GM18498 (cell line): ENCODE measurements around the gene HYKK.
"Not testable (repeated sequence)": the region's sequence is repeated elsewhere in the genome, so short reads cannot be mapped to it uniquely, and the experiment has no call there.

Experiments used
- ATAC-seq: cut with Tn5 transposase; IDR thresholded peaks from one replicate; pipeline ENCODE4 v1.9.1; 2021; ENCODE audit warnings: mild to moderate bottlenecking, moderate library complexity; ENCODE audit not compliant: unreplicated experiment

Gene HYKK

GRCh38 chr15:78506971-78507830 is at the start of gene HYKK:
HYKK (plus strand) TSS chr15:78507577; CDS start chr15:78513089, 5,512 bp downstream.
- ATAC-seq, result peak; percentile 86

DNA sequence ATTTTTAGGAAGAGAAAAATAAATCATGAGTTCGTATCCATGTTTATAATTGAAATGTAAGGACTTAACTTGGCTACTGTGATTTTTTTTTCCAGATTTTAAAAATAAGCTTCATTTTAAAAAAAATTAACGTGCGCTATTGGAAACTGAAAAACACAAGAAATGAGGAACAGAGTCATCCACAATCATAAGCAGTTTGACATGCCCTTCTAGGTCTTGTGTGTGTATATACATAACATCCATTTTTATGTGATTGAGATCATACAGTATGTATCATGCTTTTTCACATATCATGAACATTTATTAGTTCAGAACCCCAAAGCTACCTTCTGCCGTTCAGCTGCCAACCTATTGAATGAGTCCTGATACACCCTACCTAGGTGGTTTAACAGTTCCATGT is 46.6 kb upstream of the HYKK start:
- no peak for ATAC-seq

DNA sequence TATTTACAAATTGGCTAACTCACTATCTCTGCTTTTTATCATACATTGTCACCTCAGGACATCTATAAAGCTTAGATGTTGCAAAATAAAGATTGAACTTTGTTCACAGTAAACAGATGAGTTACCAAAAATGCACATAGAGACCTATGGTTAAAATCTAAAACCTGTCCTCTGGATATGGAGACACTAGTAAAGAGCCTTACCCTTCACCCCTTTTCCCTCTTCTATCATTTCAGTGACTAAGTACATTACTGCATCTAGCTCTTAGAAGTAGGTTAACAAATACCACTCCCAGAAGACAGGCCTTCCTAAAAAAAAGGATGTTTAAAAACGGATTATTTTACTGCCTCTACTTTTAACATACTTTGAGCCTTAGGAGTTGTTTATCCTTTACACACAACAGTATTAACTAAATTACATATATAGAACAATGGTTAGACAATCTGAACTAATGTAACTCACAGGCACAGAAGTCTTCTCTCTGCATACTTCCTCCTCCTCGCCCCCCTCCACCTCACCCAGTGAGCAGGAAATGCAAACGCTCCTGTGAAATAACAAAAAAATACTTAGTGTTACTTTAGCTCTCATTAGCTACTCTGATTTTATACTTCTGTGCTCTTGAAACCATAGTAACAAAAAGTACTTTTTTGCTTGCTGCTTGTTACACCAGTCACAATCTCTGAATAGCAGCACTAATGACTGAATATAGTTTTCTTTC is 46.0 kb upstream of the HYKK start:
- no peak for ATAC-seq

- no peak for ATAC-seq
These were observed 38.3 kb upstream of the HYKK start for GRCh38 chr15:78469031-78469430.

DNA sequence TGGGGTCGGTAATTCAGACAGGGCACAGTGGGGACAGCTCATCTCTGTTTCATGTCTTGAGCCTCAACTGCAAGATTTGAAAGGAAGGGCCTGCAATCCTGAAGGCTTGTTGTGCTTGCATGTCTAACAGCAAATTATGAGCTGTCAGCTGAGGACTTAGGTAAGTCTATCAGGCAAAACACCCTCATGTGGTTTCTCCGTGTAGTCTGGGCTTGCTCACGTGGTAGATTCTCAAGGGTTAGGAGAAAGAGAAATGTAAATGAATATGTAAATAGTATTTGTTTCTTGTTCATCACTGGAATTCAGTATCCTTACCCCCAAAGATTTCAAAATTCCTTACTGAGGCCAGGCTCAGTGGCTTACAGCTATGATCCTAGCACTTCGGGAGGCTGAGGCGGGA is 30.1 kb upstream of the HYKK start:
- ATAC-seq, result no peak

DNA sequence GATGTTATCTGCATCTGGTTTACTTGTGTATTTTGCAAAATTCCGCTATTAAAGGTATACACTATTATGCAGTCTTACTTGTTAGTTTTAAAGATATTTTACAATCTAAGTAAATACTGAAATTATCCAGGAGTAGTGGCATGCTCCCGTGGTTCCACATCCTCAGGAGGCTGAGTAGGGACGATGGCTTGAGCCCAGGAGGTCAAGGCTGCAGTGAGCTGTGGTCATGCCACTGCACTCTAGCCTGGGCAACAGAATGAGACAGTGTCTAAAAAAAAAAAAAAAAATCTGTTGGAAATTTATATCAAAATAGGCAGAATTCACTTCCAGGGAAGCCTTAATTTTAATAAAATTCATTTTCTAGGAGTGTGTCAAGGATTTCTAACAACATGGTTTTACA is 27.7 kb upstream of the HYKK start:
- no peak for ATAC-seq

DNA sequence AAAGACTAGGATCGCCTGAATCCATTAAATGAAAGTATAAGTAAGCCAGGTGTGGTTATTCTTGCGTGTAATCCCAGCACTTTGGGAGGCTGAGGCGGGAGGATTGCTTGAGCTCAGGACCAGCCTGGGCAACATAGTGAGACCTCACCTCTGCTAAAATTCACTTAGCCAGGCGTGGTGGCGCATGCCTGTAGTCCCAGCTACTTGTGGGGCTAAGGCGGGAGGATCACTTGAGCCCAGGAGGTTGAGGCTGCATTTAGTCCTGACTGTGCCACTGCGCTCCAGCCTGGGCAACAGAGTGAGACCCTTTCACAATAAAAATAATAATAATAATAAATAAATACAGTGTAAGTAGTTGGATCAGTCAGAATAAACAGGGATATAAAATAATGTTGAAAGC is 25.5 kb upstream of the HYKK start:
- ATAC-seq, result no peak

- ATAC-seq, result no peak
These were observed 14.5 kb upstream of the HYKK start for GRCh38 chr15:78492872-78493271.

DNA sequence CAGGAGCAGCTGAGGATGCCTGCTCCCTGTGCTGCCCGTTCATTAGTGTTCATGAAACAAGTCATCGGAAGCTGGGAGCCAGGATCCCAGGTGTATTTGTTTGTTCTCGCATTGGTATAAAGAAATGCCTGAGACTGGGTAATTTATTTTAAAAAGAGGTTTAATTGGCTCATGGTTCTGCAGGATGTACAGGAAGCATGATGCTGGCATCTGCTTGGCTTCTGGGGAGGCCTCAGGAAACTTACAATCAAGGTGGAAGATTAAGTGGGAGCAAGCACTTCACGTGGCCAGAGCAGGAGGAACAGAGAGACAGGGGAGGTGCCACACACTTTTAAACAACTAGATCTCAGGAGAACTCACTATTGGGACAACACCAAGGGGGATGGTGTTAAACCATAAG is 5.5 kb upstream of the HYKK start:
- no peak for ATAC-seq

DNA sequence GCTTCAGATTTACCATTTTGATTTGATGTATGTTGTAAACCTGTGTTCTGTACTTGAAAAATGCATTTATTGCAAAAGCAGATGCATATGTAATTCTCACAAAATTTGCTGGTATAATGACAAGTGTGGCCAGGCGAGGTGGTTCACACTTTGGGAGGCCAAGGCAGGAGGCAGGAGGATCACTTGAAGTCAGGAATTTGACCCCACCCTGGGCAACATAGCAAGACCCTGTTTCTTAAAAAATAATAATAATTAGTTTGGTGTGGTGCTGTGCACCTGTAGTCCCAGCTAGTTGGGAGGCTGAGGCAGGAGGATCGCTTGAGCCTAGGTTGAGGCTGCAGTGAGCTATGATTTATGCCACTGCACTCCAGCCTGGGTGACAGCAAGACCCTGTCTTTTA is 4.7 kb upstream of the HYKK start:
- no peak for ATAC-seq

- no peak for ATAC-seq
These were observed 419 bp downstream of the HYKK start for GRCh38 chr15:78507831-78508160.

- no peak for ATAC-seq
These were observed 895 bp downstream of the HYKK start for GRCh38 chr15:78508272-78508671.

DNA sequence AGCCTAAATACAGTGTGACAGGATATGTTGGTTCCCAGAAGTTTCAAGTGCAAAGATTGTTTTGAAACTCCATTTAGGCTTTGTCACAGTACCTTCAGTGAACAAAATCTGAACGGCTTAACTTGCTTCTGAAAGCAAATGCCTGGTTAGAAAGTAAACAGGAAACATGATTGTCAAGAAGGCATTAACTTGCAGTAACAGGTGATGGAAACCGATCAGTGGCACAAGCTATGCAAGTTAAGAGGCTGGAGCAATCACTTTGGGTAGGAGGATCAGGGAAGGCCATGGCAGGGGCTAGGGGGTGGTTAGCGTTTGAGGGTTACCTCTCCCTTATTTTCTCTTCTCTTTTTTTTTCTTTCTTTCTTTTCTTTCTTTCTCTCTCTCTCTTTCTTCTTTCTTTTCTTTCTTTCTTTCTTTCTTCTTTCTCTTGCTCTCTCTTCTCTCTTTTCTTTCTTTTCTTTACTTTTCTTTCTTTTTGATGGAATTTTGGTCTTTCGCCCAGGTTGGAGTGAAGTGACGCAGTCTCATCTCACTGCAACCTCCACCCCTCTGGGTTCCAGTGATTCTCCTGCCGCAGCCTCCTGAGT is 2.4 kb downstream of the HYKK start:
- ATAC-seq, result no peak

GRCh38 chr15:78520035-78520434 is 12.7 kb downstream of the HYKK start:
- ATAC-seq, result not testable (repeated sequence)

DNA sequence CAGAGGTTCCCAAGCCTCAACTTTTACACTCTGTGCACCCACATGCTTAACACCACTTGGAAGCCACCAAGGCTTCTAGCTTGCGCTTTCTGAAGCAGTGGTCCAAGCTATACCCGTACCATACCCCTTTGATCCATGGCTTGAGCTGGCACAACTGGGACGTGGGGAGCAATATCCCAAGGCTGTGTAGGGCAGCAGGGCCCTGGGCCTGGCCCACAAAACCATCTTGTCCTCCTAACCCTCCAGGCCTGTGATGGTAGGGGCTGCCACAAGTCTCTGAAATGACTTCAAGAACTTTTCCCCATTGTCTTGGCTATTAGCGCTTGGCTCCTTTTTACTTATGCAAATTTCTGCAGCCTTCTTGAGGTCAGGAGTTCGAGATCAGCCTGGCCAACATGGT is 16.9 kb downstream of the HYKK start:
- ATAC-seq, result no peak

- no peak for ATAC-seq
These were observed 19.9 kb downstream of the HYKK start for GRCh38 chr15:78527325-78527724.

- no peak for ATAC-seq
These were observed 26.0 kb downstream of the HYKK start for GRCh38 chr15:78533331-78533730.

GRCh38 chr15:78536134-78536533 is 28.8 kb downstream of the HYKK start:
- no peak for ATAC-seq

DNA sequence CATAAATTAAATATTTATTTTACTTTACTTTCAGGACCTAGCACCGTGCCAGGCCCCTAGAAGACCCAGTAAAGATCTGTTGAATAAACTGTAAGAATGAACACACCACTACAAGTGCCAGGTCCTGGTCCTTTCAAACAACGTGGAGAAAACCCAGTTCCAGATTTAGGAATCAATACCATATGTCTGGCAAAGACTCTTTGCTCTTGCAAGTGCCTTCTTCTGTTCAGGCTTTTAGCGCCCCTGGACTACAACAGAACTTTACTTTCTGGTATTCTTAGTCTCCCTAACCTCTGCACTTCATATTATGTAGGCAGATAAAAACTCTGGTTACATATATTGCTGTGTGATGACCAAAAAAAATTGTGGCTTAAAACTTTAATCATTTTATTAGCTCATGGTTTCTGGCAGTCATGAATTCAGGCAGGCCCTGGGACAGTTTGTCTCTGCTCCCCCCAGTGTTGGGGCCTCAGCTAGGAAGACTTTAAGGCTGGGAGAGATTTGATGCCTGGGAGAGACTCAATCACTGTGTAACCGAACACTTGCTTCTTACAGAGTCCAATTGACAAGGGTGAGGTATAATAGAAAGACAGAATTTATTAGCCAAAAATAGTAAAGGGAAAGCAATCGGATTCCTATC is 30.0 kb downstream of the HYKK start:
- no peak for ATAC-seq

DNA sequence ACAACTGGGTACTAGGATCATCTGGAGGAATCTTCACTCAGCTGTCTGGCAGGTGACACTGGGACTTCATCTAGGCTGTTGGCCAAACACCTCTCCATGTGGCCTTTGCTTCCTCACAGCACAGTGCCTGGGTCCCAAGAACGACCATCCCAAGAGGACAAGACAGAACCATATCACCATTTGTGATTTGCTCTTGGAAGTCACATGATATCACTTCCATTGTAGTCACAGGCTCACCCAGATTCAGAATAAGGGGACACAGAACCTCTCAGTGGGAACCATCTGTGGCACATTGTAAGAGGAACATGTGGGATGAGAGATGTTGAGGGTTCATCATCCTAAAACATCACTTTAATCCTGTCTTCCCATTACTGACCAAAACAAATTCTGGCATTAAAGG is 31.0 kb downstream of the HYKK start:
- no peak for ATAC-seq

DNA sequence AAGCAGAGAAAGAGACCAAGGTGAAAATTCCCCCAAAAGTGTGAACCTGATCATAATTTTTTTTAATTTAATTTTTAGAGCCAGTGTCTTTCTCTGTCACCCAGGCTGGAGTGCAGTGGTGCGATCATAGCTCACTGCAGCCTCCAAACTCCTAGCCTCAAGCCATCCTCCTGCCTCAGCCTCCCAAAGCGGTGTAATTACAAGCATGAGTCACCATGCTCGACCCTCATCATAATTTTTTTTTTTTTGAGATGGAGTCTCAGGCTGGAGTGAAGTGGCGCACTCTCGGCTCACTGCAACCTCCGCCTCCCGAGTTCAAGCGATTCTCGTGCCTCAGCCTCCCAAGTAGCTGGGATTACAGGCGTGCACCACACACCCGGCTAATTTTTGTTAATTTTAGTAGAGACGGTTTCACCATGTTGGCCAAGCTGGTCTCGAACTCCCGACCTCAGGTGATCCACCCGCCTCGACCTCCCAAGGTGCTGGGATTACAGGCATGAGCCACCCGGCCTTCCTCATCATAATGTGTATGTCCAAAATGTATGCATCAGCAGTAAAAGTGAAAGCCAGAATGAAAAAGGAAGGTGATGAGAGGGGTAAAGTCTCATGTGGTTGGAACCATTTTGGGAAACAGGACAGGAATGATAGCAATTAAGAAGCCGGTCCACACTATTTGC is 32.2 kb downstream of the HYKK start:
- peak; percentile 7 for ATAC-seq
